ENCODE measurements around the gene RHBG.

RHBG gene

DNA sequence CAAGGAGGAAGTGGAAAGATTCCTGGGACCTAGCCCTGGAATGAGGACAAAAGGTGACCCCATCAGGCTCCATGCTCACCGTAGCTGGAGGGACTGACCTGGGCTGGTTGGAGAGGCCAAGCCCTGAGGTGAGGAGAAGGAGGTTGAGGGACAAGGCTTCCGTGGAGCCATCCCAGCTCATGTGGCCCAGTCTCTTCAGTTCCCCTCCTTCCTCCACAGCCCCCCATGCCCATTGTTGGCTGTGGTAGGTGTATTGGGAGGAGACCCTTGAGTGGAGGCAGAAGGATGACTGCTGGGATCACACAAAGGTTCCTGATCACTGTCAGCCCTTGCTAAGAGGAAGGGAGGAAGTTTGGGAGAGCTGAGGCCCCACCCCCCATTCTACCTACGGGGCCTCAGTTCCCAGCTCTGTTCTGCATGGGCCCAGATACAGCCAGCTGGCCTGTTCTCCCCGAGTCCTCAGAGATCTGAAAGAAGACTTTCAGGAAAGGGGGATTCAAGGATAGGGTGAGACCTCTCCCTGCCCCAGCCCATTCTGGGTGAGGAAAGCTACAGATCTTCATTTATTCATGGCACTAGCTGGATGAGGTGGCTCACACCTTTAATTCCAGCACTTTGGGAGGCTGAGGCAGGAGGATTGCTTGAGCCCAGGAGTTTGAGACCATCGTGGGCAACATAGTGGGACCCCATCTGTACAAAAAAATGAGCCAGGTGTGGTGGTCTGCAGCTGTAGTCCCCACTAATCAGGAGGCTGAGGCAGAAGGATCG lies 17.3 kb downstream of the RHBG start:
- DNase-seq (ENCODE audit: low read depth in 2 of 2, low spot score in 1 of 2) = no peak

DNA sequence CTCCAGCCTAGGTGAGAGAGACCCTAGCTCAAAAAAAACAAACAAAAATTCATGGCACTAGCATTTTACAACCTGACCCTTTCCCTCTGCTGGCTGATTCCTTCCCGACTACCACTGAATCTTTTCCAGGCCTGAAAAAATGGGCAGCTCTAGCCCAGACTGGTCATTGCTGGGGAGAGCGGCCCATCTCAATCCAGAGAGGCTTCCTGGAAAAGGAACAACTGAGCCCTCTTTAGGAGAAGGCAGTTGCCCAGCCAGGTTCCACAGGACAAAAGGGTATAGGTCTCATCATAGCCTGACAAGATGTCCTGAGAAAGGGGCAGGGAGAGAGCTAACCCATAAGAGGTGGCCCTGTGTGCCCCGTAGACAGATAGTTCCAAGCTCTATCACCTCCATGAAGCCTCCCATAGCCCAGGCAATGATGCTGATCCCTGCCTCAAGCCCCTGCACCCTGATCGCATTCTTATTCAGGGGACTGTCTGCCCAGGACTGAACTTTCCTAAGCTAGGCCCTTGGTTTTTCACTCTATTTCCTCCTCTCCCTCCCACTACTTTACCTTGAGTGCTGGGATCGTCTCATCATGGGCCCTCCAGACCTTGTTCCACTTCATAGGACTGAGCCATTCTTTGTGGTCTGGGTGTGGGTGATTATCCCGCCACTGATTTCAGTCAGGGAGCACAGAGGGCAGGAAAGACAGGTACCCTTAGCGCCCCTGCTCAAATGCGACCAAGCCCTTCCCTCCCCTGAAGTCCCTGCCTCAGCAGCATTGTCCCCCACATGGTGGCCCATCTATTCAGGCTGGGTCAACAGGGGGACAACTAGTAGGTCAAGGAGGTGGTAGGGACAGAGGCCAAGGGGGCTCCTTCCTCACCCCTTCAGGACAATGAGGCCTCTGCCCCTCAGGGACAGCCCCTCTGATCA lies 18.2 kb downstream of the RHBG start:
- no peak for DNase-seq (ENCODE audit: low read depth in 2 of 2, low spot score in 1 of 2)

DNA sequence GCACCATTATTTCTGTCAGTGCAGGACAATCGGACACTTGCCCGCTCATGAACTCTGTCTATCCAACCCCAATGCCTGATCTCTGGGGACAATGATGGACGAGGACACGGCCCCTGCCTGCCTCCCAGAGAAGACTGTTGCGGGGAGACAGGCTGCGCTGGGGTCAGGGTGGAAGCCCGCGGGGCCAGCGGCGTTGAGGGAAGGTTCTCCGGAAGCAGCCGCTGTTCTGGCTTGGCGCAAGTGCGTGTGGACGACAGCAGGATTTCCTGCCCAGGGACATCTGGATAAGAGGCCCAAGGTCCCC lies 18.8 kb downstream of the RHBG start:
- DNase-seq (ENCODE audit: low read depth in 2 of 2, low spot score in 1 of 2) = no peak

DNA sequence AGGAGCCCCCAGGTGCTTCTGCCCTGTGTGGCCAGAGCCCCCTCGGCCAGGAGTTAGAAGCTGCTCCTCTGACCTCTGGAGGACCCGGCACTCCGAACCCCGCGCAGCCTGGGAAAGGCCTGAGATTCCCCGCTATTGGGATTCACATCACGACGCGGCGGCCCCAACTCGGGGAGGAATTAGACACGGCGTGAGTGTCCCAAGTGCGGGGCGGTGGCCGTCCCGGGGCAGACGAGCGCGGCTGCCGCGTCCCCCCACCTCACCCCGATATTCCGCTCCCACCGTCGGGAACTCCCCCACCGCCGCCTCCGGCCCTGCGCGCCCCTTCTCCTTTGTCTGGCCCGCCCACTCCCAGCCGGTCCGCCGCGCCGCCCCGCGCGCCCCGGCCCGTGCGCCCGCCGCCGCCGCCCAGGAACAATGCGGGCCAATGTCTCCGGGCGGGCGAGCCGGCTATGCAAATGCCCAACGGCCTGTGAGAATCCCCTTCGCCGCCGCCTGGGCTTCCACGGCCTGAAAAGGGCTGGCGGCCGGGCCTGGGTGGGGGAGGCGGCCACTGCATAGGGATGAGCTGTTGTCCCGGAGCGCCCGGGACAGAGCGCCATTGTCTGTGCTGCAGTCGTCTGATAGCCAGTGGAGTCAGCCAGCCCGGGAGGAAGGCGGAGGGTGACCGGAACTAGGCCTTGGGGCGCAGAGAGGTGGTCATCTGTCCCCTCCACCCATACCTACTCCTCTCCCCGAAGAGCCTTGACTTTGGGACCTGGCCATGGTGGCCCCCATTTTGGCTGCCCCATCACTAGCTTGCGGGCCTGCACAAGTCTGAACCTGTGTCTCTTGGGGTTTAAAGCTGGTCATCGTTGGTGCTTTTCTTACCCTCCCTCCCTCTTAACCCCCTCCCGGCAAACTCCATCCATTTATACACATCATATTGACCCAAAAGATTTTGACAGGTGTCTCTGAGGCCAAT lies 19.4 kb downstream of the RHBG start:
- DNase-seq (ENCODE audit: low read depth in 2 of 2, low spot score in 1 of 2) = no peak

DNA sequence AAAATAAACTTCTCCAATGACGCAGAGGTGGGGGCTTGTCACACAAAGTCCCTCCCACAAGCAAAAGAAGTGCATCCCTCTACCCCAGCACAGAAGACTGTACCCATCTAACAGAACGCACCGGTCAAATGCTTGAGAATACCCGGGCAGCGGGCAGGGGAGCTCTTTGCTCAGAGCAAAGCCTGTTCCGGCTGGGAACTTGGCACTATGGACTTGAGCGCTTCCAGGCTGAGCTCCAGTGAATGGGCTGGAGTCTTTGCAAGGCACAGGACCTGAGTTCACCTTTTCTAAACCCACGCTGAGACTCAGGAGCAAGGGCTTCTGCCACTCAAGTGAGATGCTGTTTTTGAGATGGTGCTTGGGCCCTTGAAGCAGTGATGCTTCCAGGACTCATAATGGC lies 20.3 kb downstream of the RHBG start:
- DNase-seq (ENCODE audit: low read depth in 2 of 2, low spot score in 1 of 2) = no peak

DNA sequence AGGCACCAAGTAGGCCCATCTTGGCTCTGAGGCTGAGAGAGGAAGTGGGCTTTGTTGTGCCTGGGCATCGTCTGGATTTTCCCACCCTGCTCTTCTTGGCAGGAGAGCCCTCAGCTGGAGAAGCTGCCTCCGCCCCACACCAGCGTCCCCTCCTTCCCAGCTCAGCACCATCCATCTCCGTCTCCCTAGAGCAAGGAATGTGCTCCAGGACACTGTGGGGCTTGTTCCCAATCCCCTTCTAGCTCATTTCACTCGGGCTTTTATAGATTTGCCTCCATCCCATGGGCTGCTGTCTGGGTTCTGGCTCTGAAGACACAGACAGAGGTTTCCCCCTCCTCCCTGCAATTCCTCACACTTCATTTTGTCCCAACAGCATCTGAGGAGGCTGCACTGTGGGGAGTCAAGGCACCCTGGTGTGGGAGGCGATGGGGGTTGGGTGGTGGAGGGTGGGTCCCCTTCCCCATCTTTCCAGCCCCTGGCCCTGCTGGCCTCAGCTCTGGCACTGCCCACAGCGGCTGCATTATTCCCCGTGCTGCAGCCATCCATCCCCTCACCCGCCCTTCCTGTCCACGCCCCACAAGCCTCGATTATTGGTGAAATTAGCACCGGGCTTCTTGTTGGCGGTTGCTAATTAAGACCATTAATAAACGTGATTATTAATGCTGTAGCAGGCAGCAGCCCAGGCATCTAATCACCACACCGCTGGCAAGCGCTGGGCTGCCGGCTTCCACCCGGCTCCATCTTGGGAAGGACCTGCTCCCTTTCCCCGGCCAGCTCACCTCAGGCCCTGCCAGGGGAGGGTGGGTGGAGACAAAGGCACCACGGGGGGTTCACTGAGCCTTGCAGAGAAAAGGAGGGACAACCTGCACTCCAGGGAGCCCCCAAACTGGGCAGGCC lies 21.7 kb downstream of the RHBG start:
- no peak for DNase-seq (ENCODE audit: low read depth in 2 of 2, low spot score in 1 of 2)

DNA sequence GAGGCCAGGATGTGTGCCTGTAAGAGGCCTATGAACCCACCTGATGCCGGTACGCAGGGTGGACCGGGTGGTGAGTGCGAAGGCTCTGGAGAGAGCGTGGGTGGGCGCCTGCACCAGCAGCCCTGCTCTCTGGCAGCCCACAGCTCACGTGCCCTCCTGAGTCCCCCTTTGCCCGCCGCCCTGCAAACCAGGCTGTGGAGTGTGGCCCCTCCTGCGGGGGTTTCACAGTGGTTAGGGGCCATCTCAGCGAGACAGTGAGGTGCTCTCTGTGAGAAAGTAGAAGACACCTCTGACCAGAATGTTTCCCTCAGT lies 22.3 kb downstream of the RHBG start:
- DNase-seq (ENCODE audit: low read depth in 2 of 2, low spot score in 1 of 2) = no peak

DNA sequence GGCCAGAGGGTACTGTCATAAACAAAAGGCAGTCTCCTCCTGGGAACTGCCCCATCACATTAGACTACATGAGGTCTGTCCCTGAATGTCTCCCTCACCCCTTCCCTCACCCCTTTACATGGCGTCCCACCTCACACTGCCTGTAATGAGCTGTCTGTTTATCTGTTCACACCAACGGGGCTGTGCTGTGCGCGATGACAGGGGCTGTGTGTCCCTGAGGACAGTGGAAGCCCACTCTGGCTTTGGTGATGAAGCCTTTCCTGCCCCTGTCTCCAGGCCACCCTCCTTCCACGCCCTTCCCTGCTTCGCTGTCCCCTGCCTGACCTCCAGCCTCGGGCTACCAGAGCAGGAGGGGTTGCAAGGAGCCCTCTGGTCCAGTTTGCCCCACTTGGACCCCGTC lies 22.7 kb downstream of the RHBG start:
- DNase-seq (ENCODE audit: low read depth in 2 of 2, low spot score in 1 of 2) = no peak

DNA sequence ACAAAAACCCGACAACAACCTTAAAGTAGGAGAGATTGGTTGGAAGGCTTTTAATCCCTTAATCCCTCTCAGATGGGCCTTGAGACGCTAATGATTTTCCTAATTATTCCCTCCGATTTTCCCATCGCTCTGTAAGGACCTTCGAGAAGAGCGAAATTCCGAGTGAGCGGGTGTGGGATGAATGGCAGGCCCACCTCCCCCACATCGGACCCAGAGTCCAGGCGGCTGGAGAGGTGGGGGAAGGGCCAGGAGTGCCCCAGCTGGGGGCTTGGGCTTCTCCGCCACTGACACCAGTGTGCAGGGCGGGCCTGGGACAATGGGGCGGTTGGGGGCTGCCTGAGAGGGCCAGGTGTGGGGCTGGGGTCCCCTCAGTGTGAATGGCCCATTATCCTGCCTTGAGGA lies 23.4 kb downstream of the RHBG start:
- no peak for DNase-seq (ENCODE audit: low read depth in 2 of 2, low spot score in 1 of 2)

DNA sequence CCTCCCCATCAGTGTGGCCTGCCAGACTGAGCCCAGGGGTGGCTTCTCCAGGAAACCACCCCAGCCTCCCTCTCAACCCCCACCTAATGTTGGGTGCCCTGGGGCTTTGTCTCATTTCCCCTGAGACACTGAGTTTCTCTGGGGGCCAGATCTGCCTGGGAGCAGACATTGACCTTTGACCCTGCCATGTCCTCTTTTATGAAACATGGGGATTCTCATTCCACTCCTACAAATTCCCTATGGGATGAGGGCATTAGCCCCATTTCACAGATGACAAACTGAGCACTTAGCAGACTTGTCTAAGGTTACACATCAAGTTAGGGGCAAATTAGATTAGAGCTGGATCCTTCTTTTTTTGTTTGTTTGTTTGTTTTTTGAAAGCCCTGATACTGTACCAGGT lies 24.1 kb downstream of the RHBG start:
- DNase-seq (ENCODE audit: low read depth in 2 of 2, low spot score in 1 of 2) = no peak

DNA sequence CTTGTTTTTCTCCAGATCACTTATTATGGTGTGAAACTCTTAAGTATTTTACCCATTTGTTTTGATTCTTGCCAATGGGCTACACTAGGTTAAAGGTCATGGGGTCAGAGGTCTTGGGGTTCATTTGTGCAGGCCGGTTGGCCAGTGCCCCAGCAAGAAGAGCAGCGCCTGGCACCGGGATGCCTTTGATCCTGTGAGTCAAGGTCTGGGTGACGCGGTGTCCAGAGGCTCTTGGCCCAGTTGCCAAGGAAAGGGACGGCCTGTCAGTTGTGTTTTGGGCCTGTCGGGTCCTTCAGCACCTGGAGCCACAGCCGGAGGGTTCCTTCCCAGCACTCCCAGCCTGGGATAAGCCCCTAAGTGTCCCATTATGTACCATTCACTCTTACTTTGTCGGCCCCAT lies 25.1 kb downstream of the RHBG start:
- no peak for DNase-seq (ENCODE audit: low read depth in 2 of 2, low spot score in 1 of 2)

DNA sequence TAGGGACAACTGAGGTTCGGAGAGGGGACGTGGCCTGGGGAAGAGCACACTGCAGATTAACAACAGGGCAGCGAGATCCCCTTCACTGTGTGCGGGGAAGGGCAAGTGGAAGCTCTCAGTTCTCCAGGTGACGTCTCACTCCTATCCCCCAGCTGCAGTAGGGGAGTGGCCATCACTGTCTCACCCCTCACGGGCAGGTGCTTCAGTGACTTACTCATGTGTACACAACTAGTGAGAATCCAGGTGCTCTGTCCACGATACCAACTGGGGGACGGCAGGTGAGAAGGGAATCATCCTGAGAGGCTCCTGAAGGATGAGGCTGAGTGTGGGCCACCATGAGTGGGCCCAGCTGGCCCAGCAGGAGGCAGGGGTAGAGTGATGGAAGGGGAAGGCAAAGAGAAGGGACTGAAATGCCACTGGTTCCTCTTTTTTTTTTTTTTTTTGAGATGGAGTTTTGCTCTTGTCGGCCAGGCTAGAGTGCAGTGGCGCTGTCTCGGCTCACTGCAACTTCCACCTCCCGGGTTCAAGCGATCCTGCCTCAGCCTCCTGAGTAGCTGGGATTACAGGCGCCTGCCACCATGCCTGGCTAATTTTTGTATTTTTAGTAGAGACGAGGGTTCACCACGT lies 25.9 kb downstream of the RHBG start:
- no peak for DNase-seq (ENCODE audit: low read depth in 2 of 2, low spot score in 1 of 2)

DNA sequence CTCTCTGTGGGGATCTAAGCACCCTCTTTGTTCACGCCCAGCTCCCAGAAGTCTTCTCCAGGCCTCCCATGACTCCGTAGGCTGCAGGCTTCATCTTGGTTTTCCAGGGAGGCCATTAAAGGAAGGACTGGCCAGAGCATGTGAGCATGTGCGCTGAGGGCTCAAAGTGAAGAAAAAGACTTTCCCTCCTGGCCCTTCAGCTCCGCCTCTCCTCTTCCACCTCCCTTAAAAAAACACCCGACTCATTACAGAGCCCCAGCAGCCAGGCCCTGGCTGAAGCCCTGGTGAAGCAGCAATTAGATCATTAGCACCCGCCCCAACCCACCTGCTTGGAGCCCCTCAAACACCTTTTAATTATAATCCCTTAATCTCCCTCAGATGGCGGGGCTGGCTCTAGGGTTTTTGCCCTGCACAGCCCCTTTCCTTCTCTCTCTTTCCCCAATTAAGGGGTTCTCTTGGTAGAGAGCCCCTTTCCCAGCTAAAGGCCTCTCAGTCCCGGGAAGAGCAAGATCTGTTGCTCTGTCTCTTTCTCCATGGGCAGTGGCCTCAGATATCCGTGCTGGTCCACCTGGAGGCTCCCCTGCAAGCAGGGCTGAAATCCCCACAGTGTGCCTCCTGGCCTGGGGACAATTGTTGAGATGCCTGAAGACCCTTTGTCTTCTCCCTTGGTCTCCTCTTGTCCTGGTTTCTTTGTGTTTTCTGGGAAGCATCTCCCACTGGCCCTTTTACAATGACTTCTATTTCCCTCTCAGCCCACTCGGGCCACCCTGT lies 30.5 kb downstream of the RHBG start:
- no peak for DNase-seq (ENCODE audit: low read depth in 2 of 2, low spot score in 1 of 2)

DNA sequence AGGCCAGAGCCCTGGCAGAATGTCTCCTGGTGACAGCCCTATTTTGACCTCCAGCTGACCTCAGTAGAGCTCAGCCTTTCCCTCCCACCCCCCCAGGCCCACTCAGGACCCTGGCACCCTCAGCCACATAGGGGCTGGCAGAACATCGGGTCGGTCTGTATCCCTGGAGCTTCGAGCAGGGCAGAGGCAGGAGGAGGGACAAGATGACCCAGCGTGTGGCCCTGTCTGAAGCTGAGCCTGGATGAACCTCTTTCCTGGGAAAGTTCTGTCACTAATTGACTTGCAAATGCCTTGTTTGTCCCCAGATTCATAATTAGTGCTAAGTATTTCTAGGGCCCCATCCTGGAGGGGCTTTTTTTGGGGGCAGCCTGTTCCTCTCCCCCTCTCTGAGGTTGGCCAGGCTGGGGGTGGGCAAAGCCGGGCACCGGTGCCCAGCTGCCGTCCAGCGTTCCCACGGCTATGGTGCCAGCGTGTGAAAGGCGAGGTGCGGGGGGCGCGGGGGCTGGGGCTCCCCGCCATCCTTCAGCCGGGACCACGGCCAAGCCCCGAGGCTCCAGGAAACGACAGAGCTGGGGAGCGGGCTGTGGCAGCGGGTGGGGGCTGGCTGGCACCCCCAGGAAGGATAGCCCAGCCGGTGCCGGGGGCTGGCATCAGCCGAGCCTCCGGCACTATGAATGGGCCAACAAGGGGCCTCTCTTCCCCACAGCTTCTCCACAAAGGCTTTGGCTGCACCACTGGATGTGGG lies 31.4 kb downstream of the RHBG start:
- DNase-seq (ENCODE audit: low read depth in 2 of 2, low spot score in 1 of 2) = no peak

DNA sequence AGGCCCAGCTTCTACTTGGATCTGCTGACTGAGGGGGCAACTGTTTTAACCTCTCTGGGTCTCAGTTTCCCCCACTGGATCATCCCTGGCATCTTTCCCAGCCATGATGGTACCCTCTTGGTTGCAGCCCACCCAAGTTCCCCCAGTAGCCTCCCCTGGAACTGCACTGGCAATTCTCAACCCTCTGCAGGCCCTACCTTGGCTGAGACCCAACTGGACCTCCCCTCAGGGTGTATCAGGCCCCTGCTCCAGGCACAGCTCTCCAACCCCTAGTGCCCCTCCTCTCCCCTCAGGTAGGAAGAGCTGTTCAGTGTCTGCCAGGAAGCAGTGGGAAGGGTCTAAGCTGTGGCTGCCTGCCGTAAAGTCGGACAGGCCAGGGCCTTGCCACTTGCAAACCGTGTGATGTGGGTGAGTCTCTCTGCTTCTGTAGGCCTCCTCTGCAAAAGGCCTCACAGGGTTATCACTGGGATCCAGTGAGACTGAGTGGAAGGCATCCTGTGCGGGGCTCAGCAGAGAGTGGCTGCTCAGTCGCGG lies 32.1 kb downstream of the RHBG start:
- DNase-seq (ENCODE audit: low read depth in 2 of 2, low spot score in 1 of 2) = no peak

DNA sequence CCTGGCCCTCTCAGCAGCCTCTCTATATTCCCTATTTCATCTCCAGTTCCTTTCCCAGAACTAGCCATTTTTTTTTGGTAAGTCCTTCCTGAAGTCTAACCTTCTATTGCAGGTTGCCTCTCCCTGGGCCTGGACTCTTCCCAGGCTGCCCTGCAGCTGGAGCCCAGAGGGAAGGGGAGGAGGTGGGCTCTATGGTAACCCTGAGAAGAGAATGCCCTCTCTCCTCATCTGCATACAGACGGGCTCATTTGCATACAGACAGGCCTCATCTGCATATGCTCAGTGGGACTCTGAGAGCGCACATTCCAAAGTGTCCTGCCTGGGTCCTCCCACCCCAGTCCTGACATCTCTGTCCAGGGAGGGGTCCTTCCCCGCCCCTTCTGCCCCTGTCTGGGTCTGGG lies 32.7 kb downstream of the RHBG start:
- no peak for DNase-seq (ENCODE audit: low read depth in 2 of 2, low spot score in 1 of 2)

DNA sequence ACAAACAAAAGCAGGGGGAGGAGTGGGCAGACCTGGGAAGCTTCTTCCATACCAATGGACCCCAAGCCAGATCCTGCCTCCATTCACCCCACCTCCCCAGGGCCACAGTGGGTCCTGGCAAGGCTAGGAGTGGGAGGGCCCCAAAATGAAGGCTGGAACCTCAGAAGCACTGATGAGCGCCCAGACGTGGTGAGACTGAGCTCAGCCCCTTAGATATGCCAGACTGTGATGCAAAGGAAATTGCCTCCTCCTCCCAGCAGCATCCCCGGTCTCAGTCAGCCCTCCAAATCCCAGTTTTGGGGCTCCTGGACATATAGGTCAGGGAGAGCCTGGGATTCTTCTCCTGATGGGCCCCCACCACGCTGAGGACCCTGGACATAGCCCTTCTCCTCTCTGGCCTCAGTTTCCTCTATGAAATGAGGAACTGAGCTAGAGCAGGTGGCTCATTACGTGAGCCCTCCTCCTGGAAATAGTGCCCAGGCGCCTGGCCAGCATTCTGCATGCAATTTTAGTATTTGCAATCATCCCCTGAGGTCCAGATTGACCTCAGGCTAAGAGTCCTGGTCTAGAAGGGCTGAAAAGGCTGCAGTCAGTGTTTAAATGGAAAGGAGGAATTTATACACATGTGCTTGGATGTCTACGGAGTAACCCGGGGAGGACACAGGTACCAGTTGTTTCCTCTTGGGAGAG lies 33.5 kb downstream of the RHBG start:
- DNase-seq (ENCODE audit: low read depth in 2 of 2, low spot score in 1 of 2) = no peak

DNA sequence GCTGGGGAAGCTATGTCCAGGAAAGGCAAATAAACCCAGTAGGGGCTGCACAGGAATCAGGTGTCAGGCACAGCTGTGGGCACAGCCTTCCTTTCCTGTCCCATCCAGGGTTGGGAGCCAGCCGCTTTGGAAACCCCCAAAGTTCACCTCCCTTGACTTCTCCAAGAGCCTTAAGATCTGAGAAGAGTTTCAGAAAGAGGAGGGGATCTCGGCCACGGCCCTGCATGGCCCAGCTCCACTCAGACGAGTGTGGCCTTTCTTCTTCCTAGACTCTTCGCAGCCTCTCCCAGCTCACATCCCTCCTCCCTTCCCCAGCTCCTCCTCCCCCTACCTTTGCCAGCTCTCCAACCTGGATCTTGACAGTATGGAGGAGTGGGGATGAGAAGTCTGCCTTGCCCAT lies 36.7 kb downstream of the RHBG start:
- DNase-seq (ENCODE audit: low read depth in 2 of 2, low spot score in 1 of 2) = no peak

Data from stimulated activated CD8-positive, alpha-beta memory T cell treated with anti-CD3 and anti-CD28 coated beads, Interleukin-4, amount 100 ng/mL, for 4 hours (primary cell).